ENCODE data around the gene LEMD2. TPM values are rescaled to one million over a fixed set of nuclear protein-coding genes. Genes with fewer than 3 reads are reported as not detected.

The LEMD2 gene
- total RNA-seq, 1 experiment from 2014 or later, result 54.6 TPM

- DNase-seq (ENCODE audit: low read depth, low spot score), result no peak
- in situ Hi-C loops (cut with HindIII; ENCODE audit: low pct_unique_long_range_greater_than_20kb, low sequenced_read_pairs), result no loop called here
Observed at GRCh38 chr6:33724102-33725023, 64.6 kb downstream of the LEMD2 start.

GRCh38 chr6:33723371-33724085 lies 65.4 kb downstream of the LEMD2 start:
- in situ Hi-C loops (cut with HindIII; ENCODE audit: low pct_unique_long_range_greater_than_20kb, low sequenced_read_pairs), result no loop called here
- no peak for DNase-seq (ENCODE audit: low read depth, low spot score)

- DNase-seq (ENCODE audit: low read depth, low spot score), result no peak
- in situ Hi-C loops (cut with HindIII; ENCODE audit: low pct_unique_long_range_greater_than_20kb, low sequenced_read_pairs), result no loop called here
Observed at GRCh38 chr6:33722103-33722623, 66.8 kb downstream of the LEMD2 start.

- no peak for DNase-seq (ENCODE audit: low read depth, low spot score)
- in situ Hi-C loops (cut with HindIII; ENCODE audit: low pct_unique_long_range_greater_than_20kb, low sequenced_read_pairs), result no loop called here
Observed at GRCh38 chr6:33721508-33721907, 67.4 kb downstream of the LEMD2 start.

Other genes starting within 250 kb of the LEMD2 start
- 11.2 and 11.9 TPM in 2 replicates for gene BAK1, start 208.9 kb downstream of the LEMD2 start, total RNA-seq (2014; rRNA removed; shearing (Covaris generic))
- 4.2 and 4.3 TPM in 2 replicates for gene ITPR3, start 167.8 kb downstream of the LEMD2 start, total RNA-seq (2014; rRNA removed; shearing (Covaris generic))
- gene UQCC2, start 77.4 kb downstream of the LEMD2 start, total RNA-seq (2014; rRNA removed; shearing (Covaris generic)), result 36.1 and 40.1 TPM in 2 replicates
- gene IP6K3, start 42.2 kb downstream of the LEMD2 start, total RNA-seq (2014; rRNA removed; shearing (Covaris generic)), result not detected in 2 replicates
- gene MLN, start 14.9 kb upstream of the LEMD2 start, total RNA-seq (2014; rRNA removed; shearing (Covaris generic)), result not detected in 2 replicates

All from SK-MEL-5 (cell line).